H1 (cell line): Measurements from ENCODE around the gene GPX4. TPM values are rescaled to one million over a fixed set of nuclear protein-coding genes. Genes with fewer than 3 reads are reported as not detected.

Source experiments
- CTCF ChIA-PET: fragments of 300-600 bp; sonication (Branson Sonifier 250); formaldehyde crosslinking; loops from one replicate; lab custom pipeline; 2021; ENCODE audit not compliant: partially characterized antibody; lab: Charles Lee
- POLR2A ChIA-PET: fragments of 300-600 bp; sonication (Branson Sonifier 250); formaldehyde crosslinking; loops from one replicate; lab custom pipeline; 2021; ENCODE audit warnings: inconsistent platforms; ENCODE audit not compliant: partially characterized antibody; lab: Charles Lee
- DNase-seq, 2 experiments: peaks; one replicate each; pipeline versions ENCODE4 v3.0.0 to v3.0.0-alpha.2; 2010 to 2022; ENCODE audit warnings: low spot score in 2 of 2, low read depth in 1 of 2, mixed read lengths in 1 of 2
- FAIRE-seq: peaks from 2 replicates; lab custom pipeline; 2011; peaks lifted over from hg19 to GRCh38; lab: Jason Lieb, UNC
- H2AFZ ChIP-seq: 2 replicates; pipeline ENCODE4 v1.8.1; 2012; ENCODE audit warnings: low read length, inconsistent platforms
- H2AK5ac ChIP-seq: 2 replicates; pipeline ENCODE4 v1.6.1; 2013; ENCODE audit warnings: low read depth, low read length
- H2BK120ac ChIP-seq: replicated peaks from 2 replicates; pipeline ENCODE3; 2013; ENCODE audit warnings: low read depth, low read length, inconsistent platforms
- H2BK12ac ChIP-seq: 2 replicates; pipeline ENCODE4 v1.6.1; 2013; ENCODE audit warnings: low read depth, low read length
- H2BK15ac ChIP-seq: 2 replicates; pipeline ENCODE4 v1.6.1; 2013; ENCODE audit warnings: low read length
- H2BK20ac ChIP-seq: 2 replicates; pipeline ENCODE4 v1.6.1; 2013; ENCODE audit warnings: low read length
- H2BK5ac ChIP-seq: 2 replicates; pipeline ENCODE4 v1.6.1; 2013; ENCODE audit warnings: low read depth, low read length
- H3K14ac ChIP-seq: 2 replicates; pipeline ENCODE4 v1.6.1; 2013; ENCODE audit warnings: inconsistent platforms; ENCODE audit not compliant: insufficient read length
- H3K18ac ChIP-seq: 2 replicates; pipeline ENCODE4 v1.6.1; 2013; ENCODE audit warnings: low read length; ENCODE audit errors: extremely low read depth
- H3K23ac ChIP-seq: 2 replicates; pipeline ENCODE4 v1.6.1; 2013; ENCODE audit warnings: inconsistent platforms; ENCODE audit not compliant: insufficient read length
- H3K23me2 ChIP-seq: 2 replicates; pipeline ENCODE4 v1.6.1; 2013; ENCODE audit warnings: low read depth, low read length
- H3K27ac ChIP-seq: 2 replicates; pipeline ENCODE4 v1.6.1; 2011; ENCODE audit warnings: low read depth, low read length, inconsistent platforms
- H3K27me3 ChIP-seq, 4 experiments: replicated peaks in 1 of 4; 1 replicate in 1 of 4; 2 replicates in 3 of 4; pipeline versions ENCODE4 v1.6.1 to v1.8.1; 2011 to 2013; ENCODE audit warnings: low read length in 3 of 4, mild to moderate bottlenecking in 3 of 4, inconsistent platforms in 2 of 4, mixed read lengths in 2 of 4, moderate library complexity in 1 of 4; ENCODE audit not compliant: control insufficient read depth in 3 of 4, insufficient read depth in 3 of 4; ENCODE audit errors: extremely low read depth in 1 of 4
- H3K36me3 ChIP-seq, 4 experiments: 2 replicates each; pipeline versions ENCODE4 v1.6.1 to v1.8.1; 2011 to 2013; ENCODE audit warnings: mild to moderate bottlenecking in 4 of 4, low read length in 3 of 4, moderate library complexity in 2 of 4, control low read depth in 1 of 4, inconsistent platforms in 1 of 4; ENCODE audit not compliant: insufficient read depth in 4 of 4, control insufficient read depth in 2 of 4
- H3K4ac ChIP-seq: replicated peaks from 2 replicates; pipeline ENCODE3; 2013; ENCODE audit warnings: low read length, low read depth, mixed read lengths, inconsistent platforms; ENCODE audit not compliant: insufficient read length
- H3K4me1 ChIP-seq, 4 experiments: replicated peaks in 1 of 4; 1 replicate in 1 of 4; 2 replicates in 3 of 4; pipeline versions ENCODE4 v1.6.1 to v1.8.1; 2011 to 2013; ENCODE audit warnings: low read length in 3 of 4, inconsistent platforms in 2 of 4, mixed read lengths in 1 of 4; ENCODE audit not compliant: insufficient read depth in 4 of 4, control insufficient read depth in 3 of 4
- H3K4me2 ChIP-seq, 2 experiments: 2 replicates each; pipeline versions ENCODE4 v1.6.1 to v1.8.1; 2011 to 2013; ENCODE audit warnings: low read depth in 2 of 2, low read length in 2 of 2, control low read depth in 1 of 2, inconsistent platforms in 1 of 2, mild to moderate bottlenecking in 1 of 2; ENCODE audit not compliant: insufficient read depth in 1 of 2
- H3K4me3 ChIP-seq, 4 experiments: fragments of 200-600, 300-600 bp in 1 of 4; sonication (generic), shearing (Covaris generic), sonication (Bioruptor Twin) in 1 of 4; 2 replicates each; pipeline versions ENCODE4 v1.5.1 to v1.8.1; 2011 to 2016; ENCODE audit warnings: low read length in 4 of 4, low read depth in 3 of 4, control low read depth in 2 of 4, inconsistent platforms in 2 of 4, mild to moderate bottlenecking in 2 of 4, mixed read lengths in 1 of 4, moderate library complexity in 1 of 4; ENCODE audit not compliant: insufficient read depth in 2 of 4; ENCODE audit errors: extremely low read depth in 1 of 4
- H3K56ac ChIP-seq: replicated peaks from 2 replicates; pipeline ENCODE3; 2013; ENCODE audit warnings: low read depth, mild to moderate bottlenecking, mixed read lengths, low read length, inconsistent platforms; ENCODE audit not compliant: insufficient read length
- H3K79me1 ChIP-seq: 2 replicates; pipeline ENCODE4 v1.6.1; 2013; ENCODE audit warnings: low read depth, low read length, control low read depth
- H3K79me2 ChIP-seq, 2 experiments: 2 replicates each; pipeline versions ENCODE4 v1.6.1 to v1.8.1; 2012 to 2013; ENCODE audit warnings: low read length in 2 of 2, mild to moderate bottlenecking in 2 of 2, inconsistent platforms in 1 of 2; ENCODE audit not compliant: insufficient read depth in 2 of 2, control insufficient read depth in 1 of 2
- H3K9ac ChIP-seq, 4 experiments: replicated peaks in 1 of 4; 1 replicate in 1 of 4; 2 replicates in 3 of 4; pipeline versions ENCODE4 v1.6.1 to v1.8.1; 2011 to 2013; ENCODE audit warnings: low read depth in 3 of 4, low read length in 3 of 4, control low read depth in 2 of 4, mild to moderate bottlenecking in 2 of 4, moderate library complexity in 2 of 4, inconsistent platforms in 1 of 4; ENCODE audit errors: extremely low read depth in 1 of 4
- H3K9me3 ChIP-seq, 2 experiments: 2 replicates each; pipeline versions ENCODE4 v1.6.1 to v1.8.1; 2012 to 2013; ENCODE audit warnings: mild to moderate bottlenecking in 2 of 2, moderate library complexity in 2 of 2, control low read depth in 1 of 2, inconsistent platforms in 1 of 2, low read depth in 1 of 2, low read length in 1 of 2, mixed read lengths in 1 of 2; ENCODE audit not compliant: insufficient read depth in 2 of 2
- H4K20me1 ChIP-seq, 2 experiments: replicated peaks in 1 of 2; 2 replicates each; pipeline versions ENCODE3 to v1.8.1; 2011 to 2013; ENCODE audit warnings: inconsistent platforms in 2 of 2, low read length in 2 of 2, mild to moderate bottlenecking in 1 of 2; ENCODE audit not compliant: insufficient read depth in 2 of 2, control insufficient read depth in 1 of 2
- H4K5ac ChIP-seq: 2 replicates; pipeline ENCODE4 v1.6.1; 2013; ENCODE audit warnings: low read length, low read depth, mixed read lengths, inconsistent platforms; ENCODE audit not compliant: insufficient read length
- H4K8ac ChIP-seq: 2 replicates; pipeline ENCODE4 v1.8.0; 2013; ENCODE audit warnings: mild to moderate bottlenecking, moderate library complexity, low read length, inconsistent platforms; ENCODE audit not compliant: insufficient read depth; ENCODE audit errors: extremely low read depth
- H4K91ac ChIP-seq: replicated peaks from 2 replicates; pipeline ENCODE3; 2013; ENCODE audit warnings: low read length, mixed read lengths, inconsistent platforms; ENCODE audit not compliant: insufficient read length
- CHD1 ChIP-seq: IDR thresholded peaks from 2 replicates; pipeline ENCODE4 v1.6.1; 2012; ENCODE audit warnings: low read depth, low read length, improper control_type of control experiment
- CHD2 ChIP-seq: IDR thresholded peaks from 2 replicates; pipeline ENCODE4 v1.6.1; 2012; ENCODE audit warnings: low read length, improper control_type of control experiment
- FOSL1 ChIP-seq: IDR thresholded peaks from 2 replicates; pipeline ENCODE4 v1.6.1; 2011; ENCODE audit warnings: mild to moderate bottlenecking, low read depth, low read length, moderate library complexity; ENCODE audit not compliant: insufficient read depth
- GTF2F1 ChIP-seq: IDR thresholded peaks from 2 replicates; pipeline ENCODE4 v1.6.1; 2012; ENCODE audit warnings: low read depth, low read length, improper control_type of control experiment, borderline replicate concordance
- JUND ChIP-seq: IDR thresholded peaks from 2 replicates; pipeline ENCODE4 v1.6.1; 2011; ENCODE audit warnings: mild to moderate bottlenecking, improper control_type of control experiment, low read length
- KDM5A ChIP-seq: fragments of 200-600 bp; IDR thresholded peaks from 2 replicates; pipeline ENCODE4 v1.7.1; 2012; ENCODE audit warnings: mild to moderate bottlenecking, low read length, inconsistent platforms, mixed read lengths
- PHF8 ChIP-seq: fragments of 200-600 bp; sonication (generic); conservative IDR thresholded peaks from 2 replicates; pipeline ENCODE4 v1.7.1; 2012; ENCODE audit warnings: low read depth, mild to moderate bottlenecking, inconsistent platforms, low read length, moderate library complexity
- RXRA ChIP-seq: IDR thresholded peaks from 2 replicates; pipeline ENCODE4 v1.6.1; 2011; ENCODE audit warnings: low read depth, mild to moderate bottlenecking, low read length, moderate library complexity; ENCODE audit not compliant: insufficient read depth
- SIRT6 ChIP-seq: IDR thresholded peaks from one replicate; pipeline ENCODE4 v1.7.1; 2012; ENCODE audit warnings: low read length, inconsistent platforms
- SP2 ChIP-seq: IDR thresholded peaks from 2 replicates; pipeline ENCODE4 v1.6.1; 2012; ENCODE audit warnings: mild to moderate bottlenecking, low read length, inconsistent platforms
- SUZ12 ChIP-seq: fragments of 200-600 bp; sonication (generic); IDR thresholded peaks from 2 replicates; pipeline ENCODE4 v1.6.1; 2012; ENCODE audit warnings: mild to moderate bottlenecking, inconsistent platforms, low read length, moderate library complexity, mixed read lengths
- TCF12 ChIP-seq: IDR thresholded peaks from 2 replicates; pipeline ENCODE4 v1.6.1; 2011; ENCODE audit warnings: low read depth, mild to moderate bottlenecking, low read length
- TEAD4 ChIP-seq: IDR thresholded peaks from 2 replicates; pipeline ENCODE4 v1.6.1; 2012; ENCODE audit warnings: low read depth, low read length, inconsistent platforms, mixed read lengths
- WGBS, 2 experiments: shearing (Covaris generic) in 1 of 2; methylation state at CpG; one replicate each; pipeline versions ENCODE4 v1.1.6 to v1.1.7; 2013 to 2015; ENCODE audit warnings: low lambda C conversion rate in 2 of 2, mixed read lengths in 2 of 2, inconsistent platforms in 1 of 2, low coverage in 1 of 2, missing lambda C conversion rate in 1 of 2; ENCODE audit not compliant: insufficient replicate concordance in 2 of 2, insufficient coverage in 1 of 2, insufficient read length in 1 of 2; ENCODE audit errors: extremely low coverage in 1 of 2, missing lambda C conversion rate in 1 of 2; 5-methylcytosine and 5-hydroxymethylcytosine counted together
- polyA plus RNA-seq, 7 experiments: library from polyadenylated mRNA; depleted of rRNA in 3 of 7; stranded (reverse) in 5 of 7; unstranded in 2 of 7; fragments of >200 nt in 5 of 7; fragments of 200-250 nt in 2 of 7; gene quantifications; 1 replicate in 5 of 7; 2 replicates in 1 of 7; 4 replicates in 1 of 7; pipeline versions ENCODE4 v1.2.1 to v1.2.3, GENCODE V29; 2011 to 2013; ENCODE audit warnings: missing spikeins in 2 of 7, mixed read lengths in 2 of 7
- total RNA-seq: library from RNA; stranded (reverse); fragmentation: NEBNext Ultra II Directional; extraction: Animal tissue kit (Norgen Biotek cat#: 25700); gene quantifications from 2 replicates; pipeline ENCODE4 v1.2.1, GENCODE V29; 2021

Gene GPX4
- total and polyA plus RNA-seq, 2 of the 8 experiments (the other 6 are each of a cell fraction or from before 2014, with no cell fraction given): 342 to 693 TPM

DNA sequence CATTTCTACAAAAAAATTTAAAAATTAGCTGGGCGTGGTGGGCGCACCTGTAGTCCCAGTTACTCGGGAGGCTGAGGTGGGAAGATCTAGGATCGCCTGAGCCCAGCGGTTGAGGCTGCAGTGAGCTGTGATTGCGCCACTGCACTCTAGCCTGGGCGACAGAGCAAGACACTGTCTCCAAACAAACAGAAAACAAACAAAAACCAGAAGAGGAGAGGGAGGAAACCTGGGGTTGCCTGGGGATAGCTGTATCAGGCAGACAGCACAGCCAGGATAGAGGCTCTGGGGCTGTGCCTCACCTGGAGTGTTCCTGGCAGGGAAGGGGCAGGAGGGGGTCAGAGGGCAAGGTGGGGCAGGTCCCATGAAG is 6.0 kb upstream of the GPX4 start:
- H3K36me3 ChIP-seq: peaks cover 0 to 6% (median 1%) of the 10 kb centered on the region in 4 experiments; a peak in 2 of 8 replicates
- 0 out of 2 replicates have a peak overlapping the region, but pooled peaks have one; percentile 24 for H2BK5ac ChIP-seq
- 0 out of 7 replicates have a peak, but pooled peaks cover 0 to 2% (median 0%) of the 10 kb centered on the region in 4 experiments for H3K27me3 ChIP-seq
- no peak overlapping the region for H3K56ac ChIP-seq
- H4K91ac ChIP-seq: no peak overlapping the region
- H3K23me2 ChIP-seq: peaks cover 5% of the 10 kb centered on the region
- WGBS, 2 experiments: 88% methylated on average over 6 of the region's 7 CpGs; no CpG with 5 or more reads in 1 of the 2 experiments
- no peak overlapping the region for H3K14ac ChIP-seq
- H3K23ac ChIP-seq: no peak overlapping the region
- no peak overlapping the region for H2BK120ac ChIP-seq
- no peak overlapping the region for H3K4ac ChIP-seq
- H4K5ac ChIP-seq: no peak overlapping the region
- no peak overlapping the region for H2AK5ac ChIP-seq
- peaks cover 8 to 9% of the 10 kb centered on the region in 2 experiments for H4K20me1 ChIP-seq
- peaks cover 12% of the 10 kb centered on the region; the same call in 1 of the 2 replicates for H3K79me1 ChIP-seq
- H3K79me2 ChIP-seq: peaks cover 8 to 19% of the 10 kb centered on the region in 2 experiments
- no peak overlapping the region for H3K18ac ChIP-seq
- H3K4me3 ChIP-seq: no peak overlapping the region
- H4K8ac ChIP-seq: no peak overlapping the region
- no peak for DNase-seq
- no peaks in the 10 kb centered on the region for H3K9me3 ChIP-seq
- FAIRE-seq: no peak
- H2BK15ac ChIP-seq: 0 out of 2 replicates have a peak overlapping the region, but pooled peaks have one; percentile 61
- CTCF ChIA-PET: interaction anchor here (0.8 to 1.8 kb wide), 5 partner anchors 9 to 44 kb away, joined by 3 to 6 read pairs (median 5); no protein-coding TSS in a partner anchor
- peaks cover 4 to 21% (median 9%) of the 10 kb centered on the region in 4 experiments for H3K4me1 ChIP-seq
- H2AFZ ChIP-seq: no peak overlapping the region
- H3K9ac ChIP-seq: peak overlapping the region in 1 of 4 experiments; percentile 10; a peak in 1 of 7 replicates
- POLR2A ChIA-PET: interaction anchor here (0.6 to 3.0 kb wide), 11 partner anchors 10 to 172 kb away, joined by 3 to 13 read pairs (median 4); partner anchors contain the start of gene CIRBP
- no peak overlapping the region for H3K4me2 ChIP-seq
- 0 out of 2 replicates have a peak overlapping the region, but pooled peaks have one; percentile 72 for H2BK20ac ChIP-seq
- no peak overlapping the region for H3K27ac ChIP-seq
- 0 out of 2 replicates have a peak overlapping the region, but pooled peaks have one; percentile 27 for H2BK12ac ChIP-seq
- TF ChIP-seq FOSL1 (no peak), PHF8 (no peak), SUZ12 (no peak), JUND (no peak), GTF2F1 (no peak), TCF12 (no peak), CHD2 (no peak), CHD1 (no peak), RXRA (no peak), TEAD4 (no peak), KDM5A (no peak), SP2 (no peak), SIRT6 (no peak)
